ENCODE measurements around the gene ABCA13.

The ABCA13 gene

GRCh38 chr7:48452218-48452617, 281.0 kb downstream of the ABCA13 start:
- no peak for DNase-seq

- DNase-seq, result no peak
Measured at GRCh38 chr7:48454750-48455192, 283.5 kb downstream of the ABCA13 start.

GRCh38 chr7:48455363-48455762, 284.1 kb downstream of the ABCA13 start:
- no peak for DNase-seq

- no peak for DNase-seq
Measured at GRCh38 chr7:48458701-48459524, 287.7 kb downstream of the ABCA13 start.

- no peak for DNase-seq
Measured at GRCh38 chr7:48466713-48467112, 295.5 kb downstream of the ABCA13 start.

- no peak for DNase-seq
Measured at GRCh38 chr7:48471196-48471595, 299.9 kb downstream of the ABCA13 start.

- DNase-seq, result no peak
Measured at GRCh38 chr7:48472640-48473039, 301.4 kb downstream of the ABCA13 start.

- DNase-seq, result no peak
Measured at GRCh38 chr7:48473205-48473865, 302.1 kb downstream of the ABCA13 start.

- no peak for DNase-seq
Measured at GRCh38 chr7:48481235-48481634, 310.0 kb downstream of the ABCA13 start.

- DNase-seq, result no peak
Measured at GRCh38 chr7:48497521-48497920, 326.3 kb downstream of the ABCA13 start.

- no peak for DNase-seq
Measured at GRCh38 chr7:48502021-48502420, 330.8 kb downstream of the ABCA13 start.

- no peak for DNase-seq
Measured at GRCh38 chr7:48505051-48505450, 333.8 kb downstream of the ABCA13 start.

- no peak for DNase-seq
Measured at GRCh38 chr7:48505466-48505865, 334.2 kb downstream of the ABCA13 start.

- no peak for DNase-seq
Measured at GRCh38 chr7:48506569-48506968, 335.3 kb downstream of the ABCA13 start.

GRCh38 chr7:48511080-48511479, 339.8 kb downstream of the ABCA13 start:
- DNase-seq, result no peak

GRCh38 chr7:48512892-48513291, 341.6 kb downstream of the ABCA13 start:
- no peak for DNase-seq

GRCh38 chr7:48515171-48515570, 343.9 kb downstream of the ABCA13 start:
- no peak for DNase-seq

- no peak for DNase-seq
Measured at GRCh38 chr7:48518092-48518491, 346.8 kb downstream of the ABCA13 start.

- peak; percentile 13 for DNase-seq
Measured at GRCh38 chr7:48522692-48523091, 351.4 kb downstream of the ABCA13 start.

- DNase-seq, result no peak
Measured at GRCh38 chr7:48525736-48526732, 354.8 kb downstream of the ABCA13 start.

- peak; percentile 11 for DNase-seq
Measured at GRCh38 chr7:48528646-48529045, 357.4 kb downstream of the ABCA13 start.

- peak; percentile 92 for DNase-seq
Measured at GRCh38 chr7:48537561-48537960, 366.3 kb downstream of the ABCA13 start.

GRCh38 chr7:48540746-48541145, 369.5 kb downstream of the ABCA13 start:
- no peak for DNase-seq

Measured in DMS53 (cell line).